ENCODE data around the gene EHMT2. TPM values are rescaled to one million over a fixed set of nuclear protein-coding genes. Genes with fewer than 3 reads are reported as not detected.

EHMT2 gene
- total and polyA plus RNA-seq, 12 donors = 6.4 to 21.7 (median 14.2) TPM

- H3K9me3 ChIP-seq = no peaks in the 10 kb centered on the region
- no peak overlapping the region for H3K4me3 ChIP-seq
- H3K27ac ChIP-seq = no peak overlapping the region
- DNase-seq (no peak), ATAC-seq (no peak)
- no peaks in the 10 kb centered on the region for H3K27me3 ChIP-seq
- TF ChIP-seq CTCF (IDR thresholded peaks at IDR 0.05) = no peak
- H3K4me1 ChIP-seq = no peaks in the 10 kb centered on the region
- H3K36me3 ChIP-seq = peaks cover 0 to 39% (median 33%) of the 10 kb centered on the region in 9 donors
- intact Hi-C loops (cut with DNase I) = no loop called here
- WGBS, 2 donors = 76 to 82% methylated on average over 3 of the region's 3 CpGs
Observed at GRCh38 chr6:31878222-31878621, 19.3 kb downstream of the EHMT2 start.

- WGBS, 2 donors = 69 to 73% methylated on average over 10 of the region's 10 CpGs
- ATAC-seq = peak in 2 of 8 donors; percentile 12 to 34
Observed at GRCh38 chr6:31877651-31878161, 19.8 kb downstream of the EHMT2 start.

GRCh38 chr6:31877125-31877650 is 20.3 kb downstream of the EHMT2 start:
- Histone ChIP-seq H3K27ac (no peak overlapping the region), H3K4me1 (no peaks in the 10 kb centered on the region), H3K4me3 (no peak overlapping the region), H3K27me3 (no peaks in the 10 kb centered on the region), H3K36me3 (peaks cover 0 to 29% (median 23%) of the 10 kb centered on the region in 9 donors), H3K9me3 (no peaks in the 10 kb centered on the region)
- ATAC-seq = peak in 2 of 8 donors; percentile 12 to 36
- DNase-seq = no peak
- TF ChIP-seq CTCF (IDR thresholded peaks at IDR 0.05) = no peak
- 59 to 64% methylated on average over 3 of the region's 3 CpGs for WGBS, 2 donors
- intact Hi-C loops (cut with DNase I) = no loop called here

More at GRCh38 chr6:31877651-31878161, 19.8 kb downstream of the EHMT2 start:
- no peaks in the 10 kb centered on the region for H3K9me3 ChIP-seq
- DNase-seq = no peak
- no peaks in the 10 kb centered on the region for H3K27me3 ChIP-seq
- peaks cover 0 to 34% (median 28%) of the 10 kb centered on the region in 9 donors for H3K36me3 ChIP-seq
- intact Hi-C loops (cut with DNase I) = no loop called here
- no peak overlapping the region for H3K4me3 ChIP-seq
- H3K4me1 ChIP-seq = no peaks in the 10 kb centered on the region
- H3K27ac ChIP-seq = no peak overlapping the region
- TF ChIP-seq CTCF (IDR thresholded peaks at IDR 0.05) = no peak

GRCh38 chr6:31876357-31876756 is 21.1 kb downstream of the EHMT2 start:
- Histone ChIP-seq H3K4me1 (no peaks in the 10 kb centered on the region), H3K4me3 (no peak overlapping the region), H3K27me3 (no peaks in the 10 kb centered on the region), H3K9me3 (no peaks in the 10 kb centered on the region), H3K36me3 (peaks cover 0 to 21% (median 18%) of the 10 kb centered on the region in 9 donors), H3K27ac (no peak overlapping the region)
- ATAC-seq (no peak), DNase-seq (no peak)
- intact Hi-C loops (cut with DNase I) = no loop called here
- WGBS, 2 donors = 88 to 91% methylated on average over 7 of the region's 7 CpGs
- TF ChIP-seq CTCF (IDR thresholded peaks at IDR 0.05) = no peak
